HG03442 (cell line): ENCODE data around the gene IL13RA1.
"Not testable (repeated sequence)": the region's sequence is repeated elsewhere in the genome, so short reads cannot be mapped to it uniquely, and the experiment has no call there.

Experiments
- ATAC-seq: cut with Tn5 transposase; IDR thresholded peaks from one replicate; pipeline ENCODE4 v1.9.1; 2021; ENCODE audit warnings: mild to moderate bottlenecking, moderate library complexity; ENCODE audit not compliant: unreplicated experiment

IL13RA1 gene

DNA sequence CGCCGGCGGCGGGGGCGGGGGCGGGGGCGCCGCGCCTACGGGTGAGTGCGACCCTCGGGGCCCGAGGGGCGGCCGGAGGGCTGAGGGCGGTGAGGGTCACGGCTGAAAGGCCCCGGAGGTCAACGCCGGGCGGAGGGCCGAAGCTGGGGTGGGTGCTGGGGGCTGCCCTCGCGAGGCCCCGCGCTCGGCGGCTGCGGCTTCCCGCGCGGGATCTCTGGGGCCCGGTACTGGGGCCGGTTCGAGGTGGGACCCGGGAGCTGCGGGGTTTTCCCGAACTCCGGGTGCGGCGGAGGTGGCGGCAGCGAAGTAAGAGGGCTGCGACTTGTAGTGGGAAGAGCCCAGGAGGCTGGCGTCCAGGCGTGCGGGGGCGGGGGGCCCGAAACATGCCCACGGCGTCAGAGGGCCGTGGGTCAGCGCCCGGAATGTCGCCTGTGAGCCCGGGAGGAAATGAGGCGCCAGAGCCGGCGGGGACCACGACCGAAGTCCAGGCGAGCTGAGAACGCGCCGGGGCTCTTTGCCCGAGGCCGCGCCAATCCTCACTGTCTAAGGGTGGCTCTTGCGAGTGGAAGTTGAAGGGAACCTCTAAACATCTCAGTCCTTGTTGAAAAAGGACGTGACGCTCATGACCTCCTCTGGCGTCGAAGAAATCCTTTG lies 407 bp downstream of the IL13RA1 start:
- ATAC-seq = peak; percentile 13

DNA sequence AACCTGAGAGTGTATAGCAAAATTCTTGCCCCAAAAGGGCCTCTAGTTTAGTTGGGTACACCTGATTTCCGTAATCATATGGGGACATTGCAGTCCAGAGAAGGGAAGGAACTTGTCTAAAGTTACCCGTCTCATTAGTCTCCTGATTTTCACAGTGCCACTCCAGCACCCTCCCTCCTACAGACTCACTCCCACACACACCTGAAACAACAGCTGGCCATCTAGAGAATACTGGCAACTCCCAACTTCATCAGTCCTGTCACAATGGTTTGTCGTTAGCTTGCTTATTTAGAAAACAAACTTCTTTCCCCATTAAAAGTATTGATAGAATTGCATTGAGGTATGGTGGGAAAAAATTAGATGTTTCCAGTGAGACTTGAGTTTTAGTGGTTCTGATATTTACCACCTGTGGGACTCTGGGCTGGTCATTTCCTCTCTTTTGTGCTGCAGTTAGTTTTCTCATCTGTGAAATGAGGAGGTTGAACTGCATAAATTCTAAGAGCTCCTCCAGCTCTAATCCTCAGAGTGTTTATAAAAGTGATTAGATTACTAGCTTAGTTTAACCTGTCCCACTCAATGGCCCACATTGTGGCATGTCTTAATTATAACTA lies 1.7 kb downstream of the IL13RA1 start:
- ATAC-seq = no peak

DNA sequence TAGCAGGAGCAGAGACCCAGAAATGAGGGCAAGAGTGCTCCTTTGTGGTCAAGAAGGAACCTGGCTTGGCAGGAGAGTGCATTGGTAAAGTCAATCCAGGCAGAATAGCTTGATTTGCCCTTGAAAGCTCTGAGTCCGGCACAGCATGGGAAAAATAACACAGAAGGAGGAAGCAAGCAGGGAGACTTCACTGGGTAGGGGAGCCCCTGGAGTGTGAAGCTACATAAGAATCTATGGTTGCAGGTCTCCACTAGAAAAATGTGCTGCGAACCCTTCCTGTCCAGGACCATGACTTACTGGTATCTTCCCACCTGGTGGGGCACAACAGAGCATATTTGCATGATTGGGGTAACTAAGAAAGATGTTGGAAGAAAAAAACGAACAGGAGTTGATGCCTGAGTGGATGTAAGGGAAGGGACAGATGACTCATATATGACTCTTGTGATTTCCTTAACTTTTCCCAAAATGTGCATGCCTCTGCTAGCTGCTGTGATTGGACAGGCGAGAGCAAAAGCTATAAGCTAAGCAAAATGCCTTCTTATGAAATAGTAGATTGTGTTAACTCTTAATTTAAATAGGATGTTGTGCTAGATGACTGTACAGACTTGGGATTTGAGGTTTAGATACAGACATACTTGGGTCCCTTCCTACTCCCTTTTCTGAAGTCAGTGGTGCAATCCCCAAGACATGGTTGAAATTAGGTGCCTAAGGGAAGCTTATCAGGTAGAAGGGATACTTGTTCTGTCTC lies 3.3 kb downstream of the IL13RA1 start:
- ATAC-seq = no peak

DNA sequence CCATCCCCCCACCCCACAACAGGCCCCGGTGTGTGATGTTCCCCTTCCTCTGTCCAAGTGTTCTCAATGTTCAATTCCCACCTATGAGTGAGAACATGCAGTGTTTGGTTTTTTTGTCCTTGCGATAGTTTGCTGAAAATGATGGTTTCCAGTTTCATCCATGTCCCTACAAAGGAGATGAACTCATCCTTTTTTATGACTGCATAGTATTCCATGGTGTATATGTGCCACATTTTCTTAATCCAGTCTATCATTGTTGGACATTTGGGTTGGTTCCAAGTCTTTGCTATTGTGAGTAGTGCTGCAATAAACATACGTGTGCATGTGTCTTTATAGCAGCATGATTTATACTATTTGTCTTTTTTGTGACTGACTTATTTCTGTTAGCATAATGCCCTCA lies 5.1 kb downstream of the IL13RA1 start:
- not testable (repeated sequence) for ATAC-seq

GRCh38 chrX:118734909-118735308 lies 7.5 kb downstream of the IL13RA1 start:
- ATAC-seq = peak; percentile 49

GRCh38 chrX:118736394-118737010 lies 9.1 kb downstream of the IL13RA1 start:
- peak; percentile 71 for ATAC-seq

DNA sequence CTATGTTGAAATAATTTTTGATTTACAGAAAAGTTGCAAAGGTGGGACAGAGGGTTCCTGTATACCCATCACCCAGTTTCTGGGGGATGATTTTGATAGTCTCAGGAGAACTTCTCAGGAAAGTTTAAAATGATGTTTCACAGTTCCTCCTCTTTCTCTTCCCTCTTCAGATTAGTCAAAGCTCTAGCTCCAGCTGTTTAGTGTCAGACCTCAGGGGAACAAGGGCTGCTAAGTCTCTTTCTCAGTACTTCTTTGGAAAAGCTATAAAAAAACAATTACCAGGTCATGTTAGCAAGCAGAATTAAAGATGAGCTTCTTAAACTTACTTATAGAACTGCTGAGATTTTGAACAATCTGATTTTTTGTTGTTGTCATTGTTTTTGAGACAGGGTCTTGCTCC lies 12.2 kb downstream of the IL13RA1 start:
- no peak for ATAC-seq

- no peak for ATAC-seq
These were observed 13.0 kb downstream of the IL13RA1 start for GRCh38 chrX:118740276-118740889.

GRCh38 chrX:118742176-118742575 lies 14.8 kb downstream of the IL13RA1 start:
- ATAC-seq = no peak

GRCh38 chrX:118745570-118745969 lies 18.2 kb downstream of the IL13RA1 start:
- ATAC-seq = no peak

DNA sequence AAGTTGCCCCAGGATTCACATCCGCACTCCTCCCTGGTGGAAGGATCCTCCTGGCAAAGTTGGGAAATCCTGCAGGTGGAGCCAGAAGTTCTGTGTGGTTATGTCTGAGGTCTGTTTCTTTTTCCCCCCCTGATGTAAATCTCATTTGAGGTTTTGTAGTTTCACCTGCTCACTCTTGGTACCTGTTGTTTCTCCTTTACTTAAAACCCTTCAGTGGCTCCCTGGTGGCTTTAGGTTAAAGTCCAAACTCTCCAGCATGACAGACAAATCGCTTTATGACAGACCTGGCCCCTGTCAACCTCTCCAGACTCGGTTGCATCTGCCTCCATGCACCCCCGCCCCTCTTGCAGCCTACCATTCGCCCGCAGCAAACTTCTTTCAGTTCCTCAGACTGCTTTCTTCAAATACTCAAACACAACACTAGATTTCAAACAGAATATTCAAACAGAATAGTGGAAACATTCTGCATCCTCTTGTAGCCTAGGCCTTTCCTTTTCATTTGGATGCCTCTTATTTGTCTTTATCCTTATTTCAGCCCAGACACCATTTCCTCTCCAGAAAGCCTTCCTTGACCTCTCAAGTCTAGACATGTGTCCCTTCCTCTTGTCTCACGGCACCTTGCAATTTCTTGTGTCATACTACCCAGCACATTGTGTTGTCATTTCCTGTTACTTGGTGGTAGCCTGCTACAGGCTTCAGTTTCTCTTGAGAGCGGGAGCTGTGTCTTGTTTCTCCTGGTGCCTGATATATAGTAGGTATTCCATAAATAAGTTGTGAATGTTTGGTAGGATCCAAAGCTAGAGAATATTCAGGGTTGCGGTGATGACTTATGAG lies 24.8 kb downstream of the IL13RA1 start:
- ATAC-seq = peak; percentile 95

- no peak for ATAC-seq
These were observed 28.2 kb downstream of the IL13RA1 start for GRCh38 chrX:118755633-118756032.

GRCh38 chrX:118756101-118756500 lies 28.7 kb downstream of the IL13RA1 start:
- no peak for ATAC-seq

- no peak for ATAC-seq
These were observed 31.1 kb downstream of the IL13RA1 start for GRCh38 chrX:118758511-118758910.

DNA sequence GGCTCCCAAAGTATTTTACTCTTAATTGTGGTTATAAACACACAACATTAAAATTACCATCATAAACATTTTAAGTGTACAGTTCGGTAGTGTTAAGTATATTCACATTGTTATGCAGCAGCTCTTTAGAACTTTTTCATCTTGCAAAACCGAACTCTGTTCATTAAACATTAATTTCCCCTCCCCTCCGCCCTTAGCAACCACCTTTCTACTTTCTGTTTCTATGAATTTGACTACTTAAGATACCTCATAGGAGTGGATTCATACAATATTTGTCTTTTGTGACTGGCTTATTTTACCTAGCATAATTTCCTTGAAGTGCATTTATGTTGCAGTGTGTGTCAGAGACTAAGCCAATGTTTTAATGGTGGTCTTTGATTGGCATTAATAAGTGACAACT lies 32.6 kb downstream of the IL13RA1 start:
- ATAC-seq = no peak

DNA sequence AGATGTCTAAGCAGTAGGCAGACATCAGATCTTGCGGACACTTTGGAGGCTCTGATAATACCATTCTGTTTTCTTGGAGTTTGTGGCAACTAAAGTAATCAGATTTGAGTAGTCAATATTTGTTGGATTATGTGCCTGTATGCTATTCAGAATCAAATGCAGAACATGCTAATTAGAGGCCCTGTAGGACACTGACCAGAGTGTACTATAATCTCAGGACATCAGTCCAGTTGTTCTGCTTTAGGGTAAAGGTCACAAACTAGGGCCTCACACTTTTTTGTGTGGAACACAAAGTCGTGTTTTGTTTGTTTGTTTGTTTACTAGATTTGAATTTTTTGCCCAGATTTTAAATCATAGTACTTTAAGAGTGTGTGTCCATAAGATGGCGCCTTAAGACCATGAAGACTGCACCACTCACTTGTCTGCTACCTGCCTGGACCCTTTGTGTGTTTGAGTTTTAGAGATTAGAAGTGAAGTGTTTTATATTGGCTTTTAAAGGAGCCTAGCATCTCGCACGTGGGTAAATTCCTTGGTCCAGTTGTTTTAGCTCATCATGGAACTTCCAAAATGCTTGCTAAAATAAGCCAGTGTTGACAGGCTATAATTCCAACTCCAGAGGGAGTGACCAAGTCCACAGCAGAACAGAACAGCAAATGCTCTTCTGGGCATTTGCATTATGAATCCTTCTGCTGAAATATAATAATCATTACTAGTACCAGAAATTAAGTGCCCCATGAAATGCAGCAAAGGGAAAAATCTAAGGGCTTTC lies 34.7 kb downstream of the IL13RA1 start:
- no peak for ATAC-seq

DNA sequence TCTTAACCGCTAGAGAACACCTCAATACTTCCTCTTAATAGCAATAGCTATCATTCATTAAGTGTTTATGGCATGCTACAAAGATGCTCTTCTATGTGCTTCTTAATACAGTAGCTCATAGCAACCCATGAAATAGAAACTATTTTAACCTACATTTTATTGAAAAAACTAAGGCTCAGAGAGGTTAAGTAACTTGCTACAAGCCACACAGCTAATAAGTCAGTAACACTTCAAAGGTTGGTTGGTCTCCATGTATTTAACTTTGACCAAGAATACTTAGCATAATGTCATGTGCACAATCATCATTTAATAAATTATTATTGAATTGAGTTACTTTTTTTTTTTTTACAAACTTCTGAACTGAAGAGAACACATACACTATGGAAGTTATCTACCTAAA lies 36.1 kb downstream of the IL13RA1 start:
- no peak for ATAC-seq

GRCh38 chrX:118764122-118764521 lies 36.7 kb downstream of the IL13RA1 start:
- no peak for ATAC-seq

GRCh38 chrX:118770133-118770760 lies 42.8 kb downstream of the IL13RA1 start:
- ATAC-seq = no peak
